Esophagus muscularis mucosa (tissue), 3 donors: ENCODE measurements around the gene HDAC5.

ENCODE experiments used
- EP300 ChIP-seq: sonication (generic); formaldehyde crosslinking; IDR thresholded peaks from one replicate; pipeline ENCODE4 v1.6.1; 2017; ENCODE audit warnings: antibody characterized with exemption
- TF ChIP-seq, protein P1 (sequence below), 3 experiments: fragments of 200-600 bp in 2 of 3; fragments of 450-650 bp in 1 of 3; sonication (generic) in 2 of 3; IDR thresholded peaks; one replicate each; pipeline ENCODE4 v1.5.1; 2017 to 2019; ENCODE audit warnings: antibody characterized with exemption in 3 of 3, mild to moderate bottlenecking in 2 of 3, moderate library complexity in 1 of 3

DNA sequence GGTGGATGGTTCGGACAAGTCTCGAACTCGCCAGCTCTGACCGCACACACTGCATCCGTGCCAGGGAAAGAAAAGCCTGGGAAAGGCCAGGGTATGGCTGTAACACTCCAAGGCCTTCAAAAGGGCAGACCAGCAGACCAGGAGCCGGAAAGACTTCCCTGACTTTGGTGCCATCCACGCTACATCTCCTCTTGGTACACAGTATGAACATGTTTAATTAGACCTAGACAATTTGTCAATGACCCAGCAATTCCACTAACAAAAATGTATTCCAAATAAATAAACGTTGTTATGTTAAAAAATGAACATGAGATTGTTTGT is 637 bp upstream of the HDAC5 start:
- TF ChIP-seq, protein P1, sequence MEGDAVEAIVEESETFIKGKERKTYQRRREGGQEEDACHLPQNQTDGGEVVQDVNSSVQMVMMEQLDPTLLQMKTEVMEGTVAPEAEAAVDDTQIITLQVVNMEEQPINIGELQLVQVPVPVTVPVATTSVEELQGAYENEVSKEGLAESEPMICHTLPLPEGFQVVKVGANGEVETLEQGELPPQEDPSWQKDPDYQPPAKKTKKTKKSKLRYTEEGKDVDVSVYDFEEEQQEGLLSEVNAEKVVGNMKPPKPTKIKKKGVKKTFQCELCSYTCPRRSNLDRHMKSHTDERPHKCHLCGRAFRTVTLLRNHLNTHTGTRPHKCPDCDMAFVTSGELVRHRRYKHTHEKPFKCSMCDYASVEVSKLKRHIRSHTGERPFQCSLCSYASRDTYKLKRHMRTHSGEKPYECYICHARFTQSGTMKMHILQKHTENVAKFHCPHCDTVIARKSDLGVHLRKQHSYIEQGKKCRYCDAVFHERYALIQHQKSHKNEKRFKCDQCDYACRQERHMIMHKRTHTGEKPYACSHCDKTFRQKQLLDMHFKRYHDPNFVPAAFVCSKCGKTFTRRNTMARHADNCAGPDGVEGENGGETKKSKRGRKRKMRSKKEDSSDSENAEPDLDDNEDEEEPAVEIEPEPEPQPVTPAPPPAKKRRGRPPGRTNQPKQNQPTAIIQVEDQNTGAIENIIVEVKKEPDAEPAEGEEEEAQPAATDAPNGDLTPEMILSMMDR (IDR thresholded peaks at IDR 0.05), result no peak
- no peak for TF ChIP-seq EP300
